Neuron (in vitro differentiated cells): Measurements from ENCODE around the gene C10orf90.

Experiments used
- H2AFZ ChIP-seq: one replicate; pipeline ENCODE4 v1.6.1; 2013; ENCODE audit warnings: low read depth, mild to moderate bottlenecking, inconsistent platforms, low read length, moderate library complexity
- H3K27me3 ChIP-seq: one replicate; pipeline ENCODE4 v1.6.1; 2013; ENCODE audit warnings: low read length; ENCODE audit not compliant: insufficient read depth
- H3K36me3 ChIP-seq: one replicate; pipeline ENCODE4 v1.6.1; 2013; ENCODE audit warnings: low read length; ENCODE audit not compliant: insufficient read depth
- H3K4me1 ChIP-seq: one replicate; pipeline ENCODE4 v1.6.1; 2013; ENCODE audit warnings: low read length; ENCODE audit not compliant: insufficient read depth
- H3K4me3 ChIP-seq: 2 replicates; pipeline ENCODE4 v1.5.1; 2013; ENCODE audit warnings: mild to moderate bottlenecking, low read length, moderate library complexity
- H3K9me3 ChIP-seq: one replicate; pipeline ENCODE4 v1.6.1; 2013; ENCODE audit warnings: low read length

C10orf90 gene

DNA sequence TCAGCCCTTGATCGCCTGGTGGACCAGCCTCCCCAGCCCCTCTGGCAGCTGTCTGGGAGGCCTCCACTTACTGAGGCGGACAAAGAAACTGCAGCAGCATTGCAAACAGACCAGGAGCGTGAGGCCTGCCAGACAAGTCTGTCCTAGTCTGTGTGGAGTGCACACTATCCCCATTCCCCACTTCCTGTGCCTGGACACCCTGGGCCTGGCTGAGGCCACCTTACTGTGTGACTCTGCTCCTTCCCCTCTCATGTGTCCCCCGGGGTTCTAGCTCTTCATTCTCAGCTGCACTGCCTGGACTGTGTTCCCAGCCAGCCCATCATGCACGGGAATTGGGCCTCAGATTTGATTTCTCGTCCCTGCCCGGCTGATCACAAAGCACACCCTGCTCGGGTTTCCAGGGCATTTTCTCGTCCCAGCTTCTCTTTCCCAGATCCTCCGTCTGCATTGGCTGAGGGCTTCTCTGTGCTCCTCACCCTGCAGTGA is 16.7 kb upstream of the C10orf90 start:
- Histone ChIP-seq H3K27me3 (no peaks in the 10 kb centered on the region), H3K4me1 (no peaks in the 10 kb centered on the region), H3K4me3 (no peak overlapping the region), H3K36me3 (no peaks in the 10 kb centered on the region), H3K9me3 (no peaks in the 10 kb centered on the region), H2AFZ (peak overlapping the region; percentile 43)

DNA sequence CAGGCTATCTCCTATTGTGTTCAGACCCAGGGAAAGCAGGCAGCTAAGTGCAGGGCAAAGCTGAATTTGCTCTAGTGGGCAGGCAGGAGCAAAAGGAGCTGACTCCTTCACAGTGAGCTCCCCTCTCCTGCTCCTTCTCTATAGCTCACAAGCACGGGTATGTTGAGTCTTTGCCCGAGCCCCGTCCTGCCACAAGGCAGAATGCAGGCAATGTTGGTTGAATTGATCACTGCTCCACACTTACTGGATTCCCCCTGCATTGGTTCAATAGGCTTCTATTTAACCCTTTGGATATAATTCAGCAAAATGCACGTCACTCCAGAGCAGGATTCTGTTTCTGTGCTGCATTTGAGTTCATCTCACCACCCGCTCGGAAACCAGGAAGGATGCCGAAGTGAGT is 16.2 kb upstream of the C10orf90 start:
- Histone ChIP-seq H3K4me1 (no peaks in the 10 kb centered on the region), H3K9me3 (no peaks in the 10 kb centered on the region), H2AFZ (no peak overlapping the region)

DNA sequence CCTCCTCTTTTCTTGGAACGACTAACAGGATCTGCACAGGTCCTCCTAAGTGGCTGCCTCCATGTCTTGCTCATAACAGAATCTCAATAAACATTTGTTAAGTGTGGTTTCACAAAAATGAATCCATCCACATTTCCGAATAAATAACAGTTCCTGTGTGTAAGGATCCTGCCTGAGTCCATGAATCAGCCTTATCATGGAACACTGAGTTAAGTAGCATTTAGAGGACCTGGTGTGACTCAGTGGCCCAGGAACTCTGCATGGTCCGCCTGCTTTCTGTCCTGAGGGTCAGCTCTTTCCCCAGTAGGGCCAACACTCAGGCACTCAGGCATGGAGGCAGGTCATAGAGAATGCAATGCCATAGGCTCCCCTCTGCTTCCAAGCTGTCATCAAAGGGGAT is 15.8 kb upstream of the C10orf90 start:
- H3K36me3 ChIP-seq = no peaks in the 10 kb centered on the region
- H3K4me1 ChIP-seq = no peaks in the 10 kb centered on the region
- H3K4me3 ChIP-seq = no peak overlapping the region
- no peaks in the 10 kb centered on the region for H3K9me3 ChIP-seq
- H3K27me3 ChIP-seq = no peaks in the 10 kb centered on the region
- H2AFZ ChIP-seq = no peak overlapping the region

More for the DNA sequence above, 16.2 kb upstream of the C10orf90 start:
- H3K4me3 ChIP-seq = no peak overlapping the region
- no peaks in the 10 kb centered on the region for H3K36me3 ChIP-seq
- H3K27me3 ChIP-seq = no peaks in the 10 kb centered on the region

DNA sequence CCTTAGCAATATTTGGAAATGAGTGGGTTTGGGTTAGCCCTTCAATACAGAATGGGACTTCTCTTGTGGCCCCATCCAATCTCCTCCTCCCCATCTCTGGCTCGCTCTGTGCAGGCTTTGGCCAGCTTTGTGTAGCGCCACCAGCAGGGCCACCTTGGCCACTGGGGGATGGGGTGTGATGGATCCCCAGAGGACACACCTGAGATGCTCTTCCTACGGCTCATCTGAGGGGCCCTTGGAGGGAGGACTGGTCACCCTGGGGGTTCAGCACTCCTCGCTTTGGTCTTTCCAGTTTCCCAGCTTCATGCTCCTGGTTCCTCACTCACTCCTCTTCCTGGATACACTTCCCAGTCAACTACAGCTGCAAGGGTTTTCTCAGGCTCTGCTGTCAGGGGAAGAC is 15.3 kb upstream of the C10orf90 start:
- no peaks in the 10 kb centered on the region for H3K9me3 ChIP-seq
- H3K4me1 ChIP-seq = no peaks in the 10 kb centered on the region
- no peaks in the 10 kb centered on the region for H3K27me3 ChIP-seq
- no peak overlapping the region for H2AFZ ChIP-seq
- no peaks in the 10 kb centered on the region for H3K36me3 ChIP-seq
- H3K4me3 ChIP-seq = no peak overlapping the region

DNA sequence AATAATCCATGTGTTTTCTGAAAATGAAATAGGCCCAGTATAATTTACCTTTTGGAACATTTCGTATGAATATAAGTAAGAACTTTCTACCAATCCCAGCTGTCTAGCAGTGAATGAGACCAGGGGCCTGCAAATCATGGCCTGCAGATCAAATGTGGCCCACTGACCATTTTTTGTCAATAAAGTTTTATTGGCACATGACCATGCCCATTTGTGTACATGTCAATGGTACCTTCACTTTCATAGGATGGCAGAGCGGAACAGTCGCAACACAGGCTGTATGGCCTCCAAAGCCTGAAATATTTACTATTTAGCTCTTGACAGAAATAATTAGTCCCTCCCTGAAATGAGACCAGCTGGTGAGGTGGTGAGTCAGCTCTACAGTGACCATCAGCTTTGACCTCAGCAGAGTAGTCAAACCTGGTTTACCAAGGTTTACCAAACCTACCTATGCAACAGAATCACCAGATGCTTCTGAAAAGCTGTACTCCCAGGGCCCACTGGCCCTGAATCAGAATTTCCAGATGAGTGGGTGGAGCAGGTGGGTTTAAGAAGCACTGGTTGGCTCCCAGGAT is 13.8 kb upstream of the C10orf90 start:
- H3K4me1 ChIP-seq = no peaks in the 10 kb centered on the region
- H3K36me3 ChIP-seq = no peaks in the 10 kb centered on the region
- H3K4me3 ChIP-seq = no peak overlapping the region
- no peak overlapping the region for H2AFZ ChIP-seq
- H3K27me3 ChIP-seq = no peaks in the 10 kb centered on the region
- no peaks in the 10 kb centered on the region for H3K9me3 ChIP-seq

DNA sequence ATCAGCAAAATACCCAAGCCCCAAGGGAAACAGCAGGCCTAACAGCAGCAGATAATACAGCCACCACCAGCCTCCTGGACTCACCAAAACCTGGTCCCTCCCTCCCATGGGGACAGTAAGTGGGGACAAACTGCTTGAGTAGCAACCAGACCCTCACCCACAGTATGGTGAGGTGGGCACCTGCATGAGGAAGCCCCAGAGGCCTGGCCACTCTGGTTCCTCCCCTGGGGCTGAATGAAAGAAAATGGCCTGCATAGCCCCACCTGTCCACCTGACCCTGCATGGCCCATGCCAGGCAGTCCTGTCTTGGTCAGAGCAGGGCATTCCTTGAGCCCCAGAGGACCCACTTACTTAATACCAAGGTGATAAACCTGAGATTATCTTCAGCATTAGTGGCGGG is 13.0 kb upstream of the C10orf90 start:
- H3K4me3 ChIP-seq = no peak overlapping the region
- no peak overlapping the region for H2AFZ ChIP-seq

DNA sequence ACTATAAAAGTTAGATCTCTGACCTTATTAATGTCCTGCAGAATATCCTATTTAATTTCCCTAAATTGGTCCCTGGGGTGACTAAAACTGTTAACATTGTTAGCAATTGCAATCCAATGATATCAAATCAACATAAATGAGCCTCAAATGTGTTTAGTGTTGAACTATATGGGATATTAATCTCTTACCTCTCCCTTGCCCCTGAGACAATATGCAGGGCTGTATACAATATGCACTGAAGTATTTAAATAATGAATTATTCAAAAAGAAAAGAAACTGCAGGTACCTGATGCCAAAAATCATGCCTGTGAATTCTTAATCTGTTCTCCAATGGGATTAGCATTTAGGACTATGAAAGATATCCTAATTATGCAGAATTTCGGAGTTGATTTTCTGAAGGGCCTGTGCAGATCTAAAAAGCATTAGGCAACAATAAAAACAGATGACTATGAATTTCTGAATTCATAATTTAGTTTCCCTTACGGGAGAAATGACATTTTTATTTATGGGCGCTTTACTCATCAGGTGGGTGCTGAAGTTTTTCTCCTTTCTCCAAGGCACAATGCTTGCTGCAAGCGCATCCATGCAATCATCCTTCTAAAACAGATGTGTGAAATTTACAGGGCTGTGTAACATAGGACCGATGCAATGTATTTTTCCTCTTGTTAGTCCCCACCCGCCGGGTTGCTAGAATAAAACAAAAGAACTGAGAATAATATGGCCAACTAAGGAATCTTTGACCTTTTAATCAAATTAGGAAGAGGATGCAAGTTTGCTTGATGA is 5.4 kb upstream of the C10orf90 start:
- Histone ChIP-seq H3K4me3 (no peak overlapping the region), H3K4me1 (no peaks in the 10 kb centered on the region), H2AFZ (no peak overlapping the region), H3K36me3 (no peaks in the 10 kb centered on the region), H3K27me3 (no peaks in the 10 kb centered on the region), H3K9me3 (no peaks in the 10 kb centered on the region)

More for the DNA sequence above, 13.0 kb upstream of the C10orf90 start:
- Histone ChIP-seq H3K27me3 (no peaks in the 10 kb centered on the region), H3K9me3 (no peaks in the 10 kb centered on the region), H3K36me3 (no peaks in the 10 kb centered on the region), H3K4me1 (no peaks in the 10 kb centered on the region)

DNA sequence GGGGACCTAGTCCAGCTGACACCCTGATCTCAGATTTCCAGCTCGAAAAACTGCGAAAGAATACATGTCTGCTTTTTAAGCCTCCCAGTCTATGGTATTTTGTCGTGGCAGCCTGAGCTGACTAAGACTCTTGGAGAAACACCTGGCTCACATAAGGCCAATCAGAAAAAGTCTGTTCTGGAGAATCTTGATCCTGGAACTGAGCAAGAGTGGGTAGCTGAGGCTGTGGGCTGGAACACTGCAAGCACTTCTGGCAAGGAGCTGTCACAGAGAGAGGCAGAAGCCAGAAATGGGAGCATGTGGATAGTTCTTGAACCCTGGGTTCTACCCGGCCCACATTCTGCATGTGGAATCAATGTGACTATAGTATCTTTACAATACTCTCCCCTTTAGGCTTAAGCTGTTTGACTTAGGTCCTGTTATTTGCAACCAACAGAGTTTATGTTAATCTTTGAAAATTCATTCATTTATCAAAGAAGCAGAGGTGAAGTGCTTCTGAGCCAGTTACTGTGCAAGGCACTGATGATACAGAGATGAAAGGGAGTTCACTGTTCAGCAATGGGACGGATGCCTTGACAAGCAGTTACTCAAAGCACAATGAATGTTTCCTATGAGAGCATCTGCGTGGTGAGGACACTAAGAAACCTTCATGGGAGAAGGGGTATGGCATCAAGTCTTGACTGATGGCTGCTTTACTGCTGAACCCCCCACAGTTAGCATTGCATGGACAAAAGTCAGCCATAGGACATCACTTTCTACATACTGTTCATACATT is 4.4 kb upstream of the C10orf90 start:
- no peaks in the 10 kb centered on the region for H3K9me3 ChIP-seq
- H3K36me3 ChIP-seq = no peaks in the 10 kb centered on the region
- H3K27me3 ChIP-seq = no peaks in the 10 kb centered on the region
- no peak overlapping the region for H3K4me3 ChIP-seq
- H2AFZ ChIP-seq = no peak overlapping the region
- H3K4me1 ChIP-seq = no peaks in the 10 kb centered on the region

DNA sequence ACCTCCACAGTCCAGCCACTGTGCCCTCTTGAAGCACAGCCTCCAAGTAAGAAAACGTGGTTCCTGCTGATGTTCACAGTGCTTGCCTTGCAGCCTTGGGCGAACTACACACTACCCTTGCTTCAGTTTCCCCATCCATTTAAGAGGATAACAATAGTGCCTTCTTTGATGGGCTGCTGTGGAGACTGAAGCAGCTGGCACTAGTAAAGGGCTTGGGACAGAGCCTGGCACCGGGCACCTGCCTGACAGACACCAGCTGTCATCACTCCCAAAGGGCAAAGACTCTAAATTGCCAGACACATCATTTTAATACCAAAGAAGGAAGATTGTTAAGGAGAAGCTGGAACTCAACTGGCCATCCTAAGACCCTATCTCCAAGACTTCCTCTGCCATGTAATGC is 3.1 kb upstream of the C10orf90 start:
- Histone ChIP-seq H3K36me3 (no peaks in the 10 kb centered on the region), H3K9me3 (no peaks in the 10 kb centered on the region), H3K4me1 (no peaks in the 10 kb centered on the region), H2AFZ (no peak overlapping the region), H3K27me3 (no peaks in the 10 kb centered on the region), H3K4me3 (no peak overlapping the region)

DNA sequence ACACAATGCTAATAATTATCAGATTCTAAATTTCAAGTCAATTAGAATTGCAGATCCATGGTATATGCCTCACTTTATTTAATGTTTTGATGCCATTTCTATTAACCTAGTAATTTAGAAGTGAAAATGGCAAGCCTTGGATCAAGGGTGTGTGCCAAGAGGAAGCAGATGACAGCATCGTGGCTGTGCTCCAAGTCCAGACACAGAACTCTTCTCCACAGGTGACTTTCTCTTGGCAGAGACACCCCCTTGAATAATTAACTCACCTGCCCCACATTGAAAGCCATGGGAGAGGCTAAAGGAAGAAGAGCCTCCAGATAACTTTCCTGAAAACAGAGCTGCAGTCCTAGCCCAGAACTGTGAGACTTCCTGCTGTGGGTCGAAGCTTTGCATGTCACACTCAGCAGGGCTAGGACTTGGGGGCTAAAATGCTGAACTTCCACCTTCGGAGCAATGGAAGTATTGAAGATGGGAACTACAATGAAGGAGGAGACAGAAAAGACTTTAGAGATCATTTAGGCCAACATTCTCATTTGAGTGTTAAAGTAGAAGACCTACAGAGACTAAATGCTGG is 996 bp upstream of the C10orf90 start:
- no peak overlapping the region for H3K4me3 ChIP-seq
- H2AFZ ChIP-seq = no peak overlapping the region
- no peaks in the 10 kb centered on the region for H3K36me3 ChIP-seq
- H3K9me3 ChIP-seq = no peaks in the 10 kb centered on the region
- H3K4me1 ChIP-seq = no peaks in the 10 kb centered on the region
- H3K27me3 ChIP-seq = no peaks in the 10 kb centered on the region

DNA sequence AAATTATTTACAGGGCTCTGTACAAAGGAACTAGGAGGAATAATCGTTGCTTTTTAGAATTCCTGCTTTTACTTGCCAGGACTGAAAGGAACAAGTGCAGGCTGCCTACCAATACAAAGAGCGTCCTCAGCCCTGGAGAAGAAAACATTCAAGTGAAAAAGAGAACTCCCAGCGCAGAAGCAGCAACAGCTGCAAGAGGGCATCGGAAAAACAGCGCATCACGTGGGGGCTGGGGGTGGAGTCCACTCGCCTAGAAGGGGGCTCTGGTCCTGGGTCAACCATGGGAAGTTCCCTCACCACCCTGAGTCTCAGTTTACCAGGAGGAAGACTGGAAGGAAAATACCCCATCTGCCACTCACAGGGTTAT is 385 bp upstream of the C10orf90 start:
- H3K36me3 ChIP-seq = no peaks in the 10 kb centered on the region
- no peak overlapping the region for H3K4me3 ChIP-seq
- no peaks in the 10 kb centered on the region for H3K4me1 ChIP-seq
- H3K9me3 ChIP-seq = no peaks in the 10 kb centered on the region
- no peak overlapping the region for H2AFZ ChIP-seq
- no peaks in the 10 kb centered on the region for H3K27me3 ChIP-seq

DNA sequence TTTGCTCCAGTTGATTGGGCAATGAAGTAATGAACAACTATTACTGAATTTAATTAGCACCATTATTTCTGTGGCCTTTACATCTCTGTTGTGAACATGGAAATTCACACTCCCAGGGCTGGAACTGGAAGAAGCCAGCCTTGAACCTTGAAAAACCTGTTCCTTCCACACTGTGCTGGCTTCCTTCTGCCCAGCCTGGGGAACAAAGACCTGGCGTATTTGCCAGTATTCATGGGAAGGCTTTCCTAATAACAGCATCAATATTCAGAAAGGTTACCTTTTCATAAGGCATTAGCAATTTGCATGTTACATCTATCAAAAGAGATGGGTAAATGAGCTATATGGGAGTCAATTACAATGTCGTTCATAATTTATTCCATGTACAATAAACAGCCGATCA is 1.3 kb downstream of the C10orf90 start:
- Histone ChIP-seq H3K4me1 (no peaks in the 10 kb centered on the region), H3K36me3 (no peaks in the 10 kb centered on the region), H3K9me3 (no peaks in the 10 kb centered on the region), H3K4me3 (no peak overlapping the region), H2AFZ (no peak overlapping the region), H3K27me3 (no peaks in the 10 kb centered on the region)

DNA sequence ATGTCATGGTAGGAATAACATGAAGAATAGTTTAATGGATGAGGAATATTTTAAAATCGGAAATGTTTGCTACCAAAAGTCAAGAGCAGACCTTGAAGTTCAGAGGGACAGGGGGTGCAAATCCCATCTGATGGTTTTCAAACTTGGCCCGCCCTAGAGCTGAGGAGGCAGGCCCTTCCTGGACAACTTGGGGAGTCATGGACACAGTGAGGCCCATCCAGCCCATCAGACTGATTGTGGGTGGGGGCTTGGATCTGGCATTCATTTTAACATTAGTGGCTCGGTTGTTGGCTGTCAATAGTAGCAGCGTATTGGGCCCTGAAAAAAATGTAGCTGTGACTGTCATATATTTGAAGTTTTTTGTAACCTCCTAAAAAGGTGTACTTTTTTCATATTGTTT is 2.0 kb downstream of the C10orf90 start:
- H3K4me1 ChIP-seq = peaks cover 4% of the 10 kb centered on the region

More for the DNA sequence above, 2.0 kb downstream of the C10orf90 start:
- Histone ChIP-seq H3K27me3 (no peaks in the 10 kb centered on the region), H2AFZ (no peak overlapping the region), H3K9me3 (no peaks in the 10 kb centered on the region), H3K4me3 (no peak overlapping the region), H3K36me3 (no peaks in the 10 kb centered on the region)
